ENCODE data around the gene DYNLL2.
"Not testable (repeated sequence)": the region's sequence is repeated elsewhere in the genome, so short reads cannot be mapped to it uniquely, and the experiment has no call there.

The DYNLL2 gene

DNA sequence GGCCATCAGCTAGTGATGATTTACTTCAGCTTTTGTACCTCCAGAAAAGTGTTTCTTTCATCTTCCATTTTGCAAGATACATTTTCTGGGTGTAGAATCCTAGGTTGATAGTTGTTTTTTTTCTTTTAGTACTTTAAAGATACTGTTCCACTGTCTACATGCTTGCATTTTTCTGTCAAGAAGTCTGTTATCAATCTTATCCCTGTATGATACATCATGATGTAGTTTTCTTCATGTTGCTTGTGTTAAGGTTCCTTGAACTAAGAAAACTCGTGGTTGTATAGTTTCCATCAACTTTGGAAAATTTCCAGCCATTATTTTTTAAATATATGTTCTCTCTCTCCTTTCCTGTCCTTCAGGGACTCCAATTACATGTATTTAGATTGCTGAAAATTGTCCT, 24.1 kb downstream of the DYNLL2 start:
- TF ChIP-seq POLR2A (IDR thresholded peaks at IDR 0.05; ENCODE audit: low read length) (no peak), GATA1 (IDR thresholded peaks at IDR 0.05; ENCODE audit: low read depth, low read length) (no peak)

DNA sequence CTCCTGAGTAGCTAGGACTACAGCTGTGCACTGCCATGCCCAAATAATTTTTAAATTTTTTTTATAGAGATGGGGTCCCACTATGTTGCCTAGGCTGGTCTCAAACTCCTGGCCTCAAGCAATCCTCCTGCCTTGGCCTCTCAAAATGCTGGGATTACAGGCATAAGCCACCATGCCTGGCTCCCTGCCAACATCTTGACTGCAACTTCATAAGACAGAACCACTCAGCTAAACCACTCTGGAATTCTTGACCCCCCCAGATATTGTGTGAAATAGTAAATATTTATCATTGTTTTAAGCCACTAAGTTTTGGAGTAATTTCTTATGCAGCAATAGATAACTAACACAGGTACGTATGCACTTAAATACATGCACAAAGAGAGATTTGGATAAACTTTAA, 26.0 kb downstream of the DYNLL2 start:
- no peak for DNase-seq
- TF ChIP-seq GATA1 (IDR thresholded peaks at IDR 0.05; ENCODE audit: low read depth, low read length) = no peak
- TF ChIP-seq POLR2A (IDR thresholded peaks at IDR 0.05; ENCODE audit: low read length) = no peak

More for the DNA sequence above, 24.1 kb downstream of the DYNLL2 start:
- DNase-seq = no peak

DNA sequence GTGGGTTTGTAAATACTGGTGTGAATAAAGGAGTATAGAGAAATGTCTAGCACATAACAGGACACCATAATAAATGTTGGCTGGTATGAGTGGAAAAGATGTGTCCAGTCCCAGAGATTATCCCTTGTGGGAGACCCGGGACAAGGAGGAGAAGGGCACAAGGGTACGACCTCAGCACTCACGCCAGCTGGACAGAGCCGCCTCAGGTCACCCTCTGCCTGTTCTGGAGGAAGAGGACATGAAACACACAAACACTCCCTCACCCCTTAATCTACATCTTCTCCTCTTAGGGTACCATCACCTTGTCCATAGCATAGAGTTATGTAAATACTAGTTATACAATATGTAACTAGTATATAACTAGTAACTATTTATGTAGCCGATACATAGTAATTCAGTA, 26.8 kb downstream of the DYNLL2 start:
- TF ChIP-seq GATA1 (IDR thresholded peaks at IDR 0.05; ENCODE audit: low read depth, low read length) (no peak), POLR2A (IDR thresholded peaks at IDR 0.05; ENCODE audit: low read length) (no peak)
- no peak for DNase-seq

DNA sequence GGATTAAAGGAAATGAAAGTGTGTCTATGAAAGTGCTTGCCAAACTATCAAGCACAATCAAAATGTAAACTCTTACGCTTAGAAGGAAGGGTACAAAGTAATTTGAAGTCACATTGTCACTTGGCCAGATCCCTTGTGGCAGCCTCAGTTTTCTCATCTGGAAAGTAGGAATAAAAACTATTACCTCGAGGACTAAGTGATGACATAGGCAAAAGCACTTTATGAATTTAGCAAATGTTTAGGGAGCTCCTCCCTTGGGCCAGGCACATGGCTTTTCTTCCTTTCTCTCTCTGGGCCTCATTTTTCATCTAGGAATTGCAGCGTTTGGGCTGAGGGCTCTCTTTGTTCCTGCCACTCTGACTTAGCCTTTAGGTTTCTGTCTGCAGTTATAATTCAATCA, 28.5 kb downstream of the DYNLL2 start:
- TF ChIP-seq POLR2A (IDR thresholded peaks at IDR 0.05; ENCODE audit: low read length) = no peak
- no peak for TF ChIP-seq GATA1 (IDR thresholded peaks at IDR 0.05; ENCODE audit: low read depth, low read length)

DNA sequence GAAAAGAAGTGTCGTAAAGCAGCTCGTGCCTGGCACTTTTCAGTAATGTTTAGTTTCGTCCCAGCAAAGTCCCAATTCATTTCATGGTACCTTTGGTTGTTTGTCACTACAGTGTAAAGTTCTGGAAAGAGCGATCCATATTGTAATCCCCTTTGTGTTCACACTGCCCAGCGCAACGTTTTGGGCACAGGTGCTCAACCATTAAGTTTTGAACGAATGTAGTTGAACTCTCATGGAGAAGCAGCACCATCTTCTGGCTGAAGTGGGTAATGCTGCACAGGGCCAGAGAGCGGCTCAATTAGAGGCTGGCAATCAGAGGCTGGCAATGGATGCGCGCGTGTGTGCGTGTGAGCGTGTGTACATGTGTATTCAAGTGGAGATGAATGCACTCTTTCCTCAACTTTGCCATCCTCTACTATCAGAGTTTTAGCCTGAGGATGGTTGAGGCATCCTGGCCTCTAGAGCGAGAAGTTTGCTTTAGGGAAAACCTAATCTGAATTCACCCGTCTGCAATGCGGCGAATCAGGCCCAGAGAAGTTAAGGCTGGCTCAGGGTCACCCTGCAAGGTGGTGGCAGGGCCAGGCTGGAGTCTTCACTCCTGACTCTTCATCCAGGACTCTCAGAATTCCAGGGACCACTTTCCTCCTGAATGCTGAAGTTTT, 29.9 kb downstream of the DYNLL2 start:
- TF ChIP-seq GATA1 (IDR thresholded peaks at IDR 0.05; ENCODE audit: low read depth, low read length) (no peak), POLR2A (IDR thresholded peaks at IDR 0.05; ENCODE audit: low read length) (no peak)
- peak; percentile 71 to 84 for DNase-seq

More for the DNA sequence above, 28.5 kb downstream of the DYNLL2 start:
- DNase-seq = no peak

- TF ChIP-seq POLR2A (IDR thresholded peaks at IDR 0.05; ENCODE audit: low read length) = no peak
- no peak for TF ChIP-seq GATA1 (IDR thresholded peaks at IDR 0.05; ENCODE audit: low read depth, low read length)
- no peak for DNase-seq
Observed at GRCh38 chr17:58113947-58114346, 30.7 kb downstream of the DYNLL2 start.

DNA sequence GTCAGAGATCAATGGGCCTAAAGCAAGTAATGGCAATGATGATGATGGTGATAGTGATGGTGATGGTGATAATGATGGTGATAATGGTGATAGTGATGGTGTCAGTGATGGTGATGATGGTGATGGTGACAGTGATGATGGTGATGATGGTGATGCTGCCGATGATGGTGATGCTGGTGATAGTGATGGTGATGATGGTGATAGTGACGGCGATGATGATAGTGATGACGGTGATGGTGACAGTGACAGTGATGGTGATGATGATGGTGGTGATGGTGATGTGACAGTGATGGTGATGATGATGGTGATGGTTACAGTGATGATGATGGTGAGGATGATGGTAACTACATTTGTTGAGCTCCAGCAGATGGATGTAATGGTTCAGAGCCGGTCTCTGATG, 34.2 kb downstream of the DYNLL2 start:
- DNase-seq = no peak
- no peak for TF ChIP-seq GATA1 (IDR thresholded peaks at IDR 0.05; ENCODE audit: low read depth, low read length)
- TF ChIP-seq POLR2A (IDR thresholded peaks at IDR 0.05; ENCODE audit: low read length) = no peak

- TF ChIP-seq POLR2A (IDR thresholded peaks at IDR 0.05; ENCODE audit: low read length) (no peak), GATA1 (IDR thresholded peaks at IDR 0.05; ENCODE audit: low read depth, low read length) (no peak)
- no peak for DNase-seq
Observed at GRCh38 chr17:58119491-58119890, 36.3 kb downstream of the DYNLL2 start.

GRCh38 chr17:58120195-58120822, 37.1 kb downstream of the DYNLL2 start:
- DNase-seq = peak; percentile 61 to 71
- no peak for TF ChIP-seq POLR2A (IDR thresholded peaks at IDR 0.05; ENCODE audit: low read length)
- TF ChIP-seq GATA1 (IDR thresholded peaks at IDR 0.05; ENCODE audit: low read depth, low read length) = no peak

DNA sequence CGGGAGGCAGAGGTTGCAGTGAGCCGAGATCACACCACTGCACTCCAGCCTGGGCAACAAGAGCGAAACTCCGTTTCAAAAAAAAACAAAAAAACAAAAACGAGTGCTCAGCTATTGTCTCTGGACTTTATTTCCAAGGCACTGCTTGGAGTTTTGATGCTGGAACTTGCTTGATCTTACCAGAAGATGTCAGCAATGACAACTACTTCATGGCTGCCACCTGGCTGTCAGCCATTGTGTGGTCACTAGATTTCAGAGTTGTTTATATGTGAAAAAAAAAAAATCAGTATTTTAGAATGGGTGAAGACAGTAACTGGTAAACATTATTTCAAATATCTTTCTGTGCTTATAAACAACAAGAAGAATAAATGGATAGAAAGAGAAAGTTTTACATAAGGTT, 38.7 kb downstream of the DYNLL2 start:
- TF ChIP-seq GATA1 (IDR thresholded peaks at IDR 0.05; ENCODE audit: low read depth, low read length) (no peak), POLR2A (IDR thresholded peaks at IDR 0.05; ENCODE audit: low read length) (no peak)

DNA sequence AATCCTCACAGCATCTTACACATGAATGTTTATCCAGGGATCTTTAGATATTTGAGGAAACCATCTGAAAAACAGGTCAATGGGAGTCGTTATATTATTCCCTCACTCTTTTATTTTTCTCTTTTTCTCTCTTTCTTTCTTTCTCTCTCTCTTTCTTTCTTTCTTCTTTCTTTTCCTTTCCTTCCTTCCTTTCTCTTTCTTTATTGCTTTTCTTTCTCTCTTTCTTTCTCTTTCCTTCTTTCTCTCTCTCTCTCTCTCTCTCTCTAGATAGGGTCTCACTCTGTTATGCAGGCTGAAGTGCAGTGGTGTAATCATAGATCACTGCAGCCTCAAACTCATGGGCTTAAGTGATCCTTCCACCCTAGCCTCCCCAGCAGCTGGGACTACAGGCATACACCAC, 44.6 kb downstream of the DYNLL2 start:
- TF ChIP-seq POLR2A (IDR thresholded peaks at IDR 0.05; ENCODE audit: low read length) = no peak
- TF ChIP-seq GATA1 (IDR thresholded peaks at IDR 0.05; ENCODE audit: low read depth, low read length) = no peak
- no peak for DNase-seq

More for the DNA sequence above, 38.7 kb downstream of the DYNLL2 start:
- peak; percentile 39 to 45 for DNase-seq

GRCh38 chr17:58132697-58133096, 49.5 kb downstream of the DYNLL2 start:
- not testable (repeated sequence) for DNase-seq

GRCh38 chr17:58136669-58137279, 53.6 kb downstream of the DYNLL2 start:
- DNase-seq = peak; percentile 11 to 27
- TF ChIP-seq POLR2A (IDR thresholded peaks at IDR 0.05; ENCODE audit: low read length) = no peak
- TF ChIP-seq GATA1 (IDR thresholded peaks at IDR 0.05; ENCODE audit: low read depth, low read length) = no peak

GRCh38 chr17:58141505-58141904, 58.3 kb downstream of the DYNLL2 start:
- no peak for TF ChIP-seq GATA1 (IDR thresholded peaks at IDR 0.05; ENCODE audit: low read depth, low read length)
- TF ChIP-seq POLR2A (IDR thresholded peaks at IDR 0.05; ENCODE audit: low read length) = no peak
- DNase-seq = no peak

DNA sequence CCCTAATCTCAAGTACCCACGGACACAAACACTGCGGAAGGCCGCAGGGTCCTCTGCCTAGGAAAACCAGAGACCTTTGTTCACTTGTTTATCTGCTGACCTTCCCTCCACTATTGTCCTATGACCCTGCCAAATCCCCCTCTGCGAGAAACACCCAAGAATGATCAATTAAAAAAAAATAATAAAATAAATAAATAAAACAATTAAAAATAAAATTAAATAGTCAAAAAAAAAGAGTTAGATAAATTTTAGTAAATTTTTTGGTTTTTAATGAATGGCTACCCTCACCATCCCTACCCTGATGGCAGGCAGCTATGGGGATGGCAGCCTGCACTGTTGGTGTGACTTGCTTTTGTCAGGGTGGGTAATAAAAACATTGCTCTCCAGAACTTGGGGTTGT, 60.1 kb downstream of the DYNLL2 start:
- DNase-seq = not testable (repeated sequence)

Measured in erythroblast (primary cell).